Measurements from ENCODE around the gene SHTN1.

DNA sequence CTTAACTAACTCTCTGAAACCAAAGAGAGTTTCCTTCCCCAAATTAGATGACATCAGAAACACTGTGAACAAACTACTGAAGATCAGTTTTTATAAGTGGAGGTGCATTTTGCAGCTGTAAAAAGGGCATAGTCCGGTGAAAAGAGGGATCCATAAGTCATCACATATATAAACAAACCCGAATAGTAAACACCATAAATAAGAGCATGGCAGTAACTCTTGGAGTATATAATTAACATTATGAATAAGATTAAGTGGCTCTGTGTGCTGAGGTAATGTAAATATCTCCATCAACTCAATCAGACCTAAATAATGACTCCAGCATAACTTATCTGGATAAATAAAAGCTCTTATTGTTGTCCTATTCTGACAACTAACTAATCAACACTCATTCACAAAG lies 43.0 kb upstream of the SHTN1 start:
- TF ChIP-seq CTCF (optimal IDR thresholded peaks at IDR 0.05 in 1 of 3, IDR thresholded peaks at IDR 0.05 in 1 of 3, conservative IDR thresholded peaks at IDR 0.05 in 1 of 3; ENCODE audit: extremely low read depth in 1 of 3, insufficient read depth in 2 of 3, low read length in 3 of 3) (no peak), EZH2 (IDR thresholded peaks at IDR 0.05; ENCODE audit: low read length) (no peak)

Measured in keratinocyte (primary cell).